Smooth muscle cell (in vitro differentiated cells): ENCODE results near the gene PIM3. TPM values are rescaled to one million over a fixed set of nuclear protein-coding genes. Genes with fewer than 3 reads are reported as not detected.
A peak's percentile ranks its signal among the peaks of the same experiment; 100 is the strongest.

Experiments
- DNase-seq: peaks from one replicate; lab custom pipeline; 2025; ENCODE audit not compliant: unreplicated experiment; lab: John Stamatoyannopoulos, UW
- H2AFZ ChIP-seq: fragments of 200-600 bp; sonication (generic); 2 replicates; pipeline ENCODE4 v1.6.0; 2016; ENCODE audit warnings: antibody characterized with exemption, low read depth, mild to moderate bottlenecking
- H3F3A ChIP-seq: fragments of 200-600 bp; sonication (generic); 2 replicates; pipeline ENCODE4 v1.6.0; 2017; ENCODE audit warnings: antibody characterized with exemption, low read depth
- H3K27ac ChIP-seq: fragments of 200-600 bp; sonication (generic); 2 replicates; pipeline ENCODE4 v1.5.1; 2016; ENCODE audit warnings: low read depth, mild to moderate bottlenecking
- H3K27me3 ChIP-seq: fragments of 200-600 bp; sonication (generic); 2 replicates; pipeline ENCODE4 v1.6.1; 2016; ENCODE audit warnings: low read depth, mild to moderate bottlenecking
- H3K36me3 ChIP-seq: fragments of 200-600 bp; sonication (generic); 2 replicates; pipeline ENCODE4 v1.5.1; 2016; ENCODE audit warnings: low read depth
- H3K4me1 ChIP-seq: fragments of 200-600 bp; sonication (generic); 2 replicates; pipeline ENCODE4 v1.5.1; 2016; ENCODE audit warnings: low read depth
- H3K4me2 ChIP-seq: fragments of 200-600 bp; sonication (generic); 2 replicates; pipeline ENCODE4 v1.6.0; 2016; ENCODE audit warnings: mild to moderate bottlenecking
- H3K4me3 ChIP-seq: fragments of 200-600 bp; sonication (generic); 2 replicates; pipeline ENCODE4 v1.5.1; 2016; ENCODE audit warnings: mild to moderate bottlenecking
- H3K79me2 ChIP-seq: fragments of 200-600 bp; sonication (generic); 2 replicates; pipeline ENCODE4 v1.6.0; 2016; ENCODE audit warnings: low read depth, mild to moderate bottlenecking
- H3K9ac ChIP-seq: fragments of 200-600 bp; sonication (generic); 2 replicates; pipeline ENCODE4 v1.6.0; 2016; ENCODE audit warnings: low read depth
- H3K9me3 ChIP-seq: fragments of 200-600 bp; sonication (generic); replicated peaks from 2 replicates; pipeline ENCODE4 v1.5.1; 2016; ENCODE audit warnings: low read depth
- H4K20me1 ChIP-seq: fragments of 200-600 bp; sonication (generic); 2 replicates; pipeline ENCODE4 v1.6.0; 2016; ENCODE audit warnings: low read depth
- CTCF ChIP-seq: fragments of 200-600 bp; sonication (generic); IDR thresholded peaks from 2 replicates; pipeline ENCODE4 v1.5.1; 2017; ENCODE audit warnings: borderline replicate concordance, mild to moderate bottlenecking, antibody characterized with exemption; ENCODE audit not compliant: insufficient read depth, poor library complexity, severe bottlenecking
- WGBS: methylation state at CpG from one replicate; pipeline ENCODE4 v1.1.7; 2016; ENCODE audit warnings: low lambda C conversion rate; 5-methylcytosine and 5-hydroxymethylcytosine counted together
- polyA plus RNA-seq: library from polyadenylated mRNA; unstranded; fragments of >200 nt; fragmentation: Nextera tagmentation; extraction: Ambion mirVana; gene quantifications from 2 replicates; pipeline ENCODE4 v1.2.1, GENCODE V29; 2016
- total RNA-seq: library from RNA; depleted of rRNA; stranded (reverse); fragments of >200 nt; gene quantifications from 2 replicates; pipeline ENCODE4 v1.2.3, GENCODE V29; 2014

PIM3 gene
- total and polyA plus RNA-seq, 2 experiments from 2014 or later = 19.1 to 43.3 TPM

- Histone ChIP-seq H3K9ac (peak overlapping the region; percentile 80), H3K4me3 (no peak overlapping the region), H3K4me2 (peak overlapping the region; percentile 49), H3K27ac (peak overlapping the region; percentile 82), H3K36me3 (no peaks in the 10 kb centered on the region), H3K79me2 (no peaks in the 10 kb centered on the region), H3K9me3 (no peaks in the 10 kb centered on the region), H3K4me1 (peaks cover 11% of the 10 kb centered on the region), H2AFZ (no peak overlapping the region), H3K27me3 (no peaks in the 10 kb centered on the region), H4K20me1 (no peaks in the 10 kb centered on the region), H3F3A (no peaks in the 10 kb centered on the region)
- DNase-seq = no peak
- 45% methylated on average over 21 of the region's 24 CpGs for WGBS
- no peak for TF ChIP-seq CTCF
Measured at GRCh38 chr22:49951986-49952896, 8.3 kb upstream of the PIM3 start.

DNA sequence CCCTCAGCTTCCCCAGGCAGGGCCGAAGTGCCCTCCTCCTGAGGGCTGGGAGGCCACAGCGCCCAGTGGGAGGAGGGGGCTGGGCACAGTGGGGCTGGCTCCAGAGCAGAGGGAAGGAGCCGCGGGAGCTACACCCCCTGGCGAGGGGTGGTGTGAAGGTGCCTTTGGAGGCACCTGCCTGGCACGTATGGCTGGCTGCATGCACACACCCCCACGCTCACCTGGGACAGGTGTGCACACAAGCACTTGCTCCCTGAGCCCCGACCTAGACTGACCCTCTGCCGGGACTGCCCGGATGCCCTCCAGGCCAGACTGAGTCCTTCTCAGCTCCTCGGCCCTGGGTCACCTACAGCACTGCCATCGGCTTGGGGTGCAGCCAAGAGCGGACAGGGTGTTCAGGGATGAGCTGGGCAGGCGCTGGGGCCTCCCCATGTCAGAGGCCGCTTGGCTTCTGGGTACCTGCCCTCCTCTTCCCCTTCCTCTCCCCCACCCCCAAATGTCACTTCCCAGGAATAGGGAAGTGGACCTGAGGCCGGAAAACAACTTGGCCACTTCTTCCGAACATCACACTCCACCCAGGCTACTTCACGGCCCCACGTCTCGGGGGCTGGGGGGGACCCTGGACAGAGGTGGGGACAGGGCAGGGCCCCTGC lies 7.4 kb upstream of the PIM3 start:
- H3K4me3 ChIP-seq = no peak overlapping the region
- peaks cover 6% of the 10 kb centered on the region for H3K4me1 ChIP-seq
- H3K27me3 ChIP-seq = no peaks in the 10 kb centered on the region
- peak overlapping the region; percentile 18 for H3K4me2 ChIP-seq
- no peak overlapping the region for H3K9ac ChIP-seq
- H3F3A ChIP-seq = no peaks in the 10 kb centered on the region
- H4K20me1 ChIP-seq = no peaks in the 10 kb centered on the region
- no peak overlapping the region for H3K27ac ChIP-seq
- no peaks in the 10 kb centered on the region for H3K36me3 ChIP-seq
- no peaks in the 10 kb centered on the region for H3K79me2 ChIP-seq
- H3K9me3 ChIP-seq = no peaks in the 10 kb centered on the region
- H2AFZ ChIP-seq = no peak overlapping the region
- TF ChIP-seq CTCF = no peak
- DNase-seq = no peak
- WGBS = 95% methylated on average over 19 of the region's 20 CpGs

DNA sequence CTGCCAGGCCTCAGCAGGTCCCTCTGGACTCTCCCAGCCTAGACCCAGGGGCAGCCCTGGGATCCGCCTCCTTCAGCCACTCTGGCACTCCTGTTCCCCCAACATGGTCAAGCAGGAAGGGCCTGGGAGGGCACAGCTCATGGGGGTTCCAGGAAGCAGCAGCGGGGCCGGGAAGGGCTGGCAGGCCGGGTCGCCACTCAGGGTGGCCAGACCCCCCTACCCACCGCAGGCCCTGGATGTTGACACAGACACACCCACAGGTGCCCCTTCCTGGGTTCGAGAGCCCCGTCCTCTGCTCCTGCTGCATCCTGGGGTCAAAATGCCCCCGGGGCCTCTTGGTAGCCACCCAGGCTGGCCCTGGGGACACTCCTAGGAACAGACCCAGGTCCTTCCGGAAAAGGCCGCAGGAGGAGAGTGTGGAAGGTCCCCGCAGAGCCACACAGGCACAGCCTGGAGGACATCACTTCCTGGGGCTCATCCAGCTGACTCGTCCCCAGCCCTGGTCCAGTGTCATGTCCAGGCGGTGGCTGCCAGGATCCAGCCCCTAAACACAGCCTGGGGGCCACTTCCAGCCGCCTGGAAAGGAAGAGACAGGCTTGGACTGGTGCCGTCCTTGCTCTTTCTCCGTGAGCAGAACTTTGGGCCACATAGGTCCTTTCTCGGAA lies 6.8 kb upstream of the PIM3 start:
- Histone ChIP-seq H3K27me3 (no peaks in the 10 kb centered on the region), H3F3A (no peaks in the 10 kb centered on the region), H2AFZ (no peak overlapping the region), H3K4me3 (no peak overlapping the region), H3K9ac (no peak overlapping the region), H3K36me3 (no peaks in the 10 kb centered on the region), H3K79me2 (no peaks in the 10 kb centered on the region), H3K9me3 (no peaks in the 10 kb centered on the region), H4K20me1 (no peaks in the 10 kb centered on the region), H3K4me2 (no peak overlapping the region), H3K27ac (no peak overlapping the region), H3K4me1 (peaks cover 6% of the 10 kb centered on the region)
- DNase-seq = no peak
- TF ChIP-seq CTCF = no peak
- 87% methylated on average over 18 of the region's 18 CpGs for WGBS
